Measurements from ENCODE around the gene PRMT3. TPM values are rescaled to one million over a fixed set of nuclear protein-coding genes. Genes with fewer than 3 reads are reported as not detected.

The PRMT3 gene
- polyA plus RNA-seq, 1 donor (not counting 4 experiments of a cell fraction or from before 2014, with no cell fraction given), result 29.4 TPM

DNA sequence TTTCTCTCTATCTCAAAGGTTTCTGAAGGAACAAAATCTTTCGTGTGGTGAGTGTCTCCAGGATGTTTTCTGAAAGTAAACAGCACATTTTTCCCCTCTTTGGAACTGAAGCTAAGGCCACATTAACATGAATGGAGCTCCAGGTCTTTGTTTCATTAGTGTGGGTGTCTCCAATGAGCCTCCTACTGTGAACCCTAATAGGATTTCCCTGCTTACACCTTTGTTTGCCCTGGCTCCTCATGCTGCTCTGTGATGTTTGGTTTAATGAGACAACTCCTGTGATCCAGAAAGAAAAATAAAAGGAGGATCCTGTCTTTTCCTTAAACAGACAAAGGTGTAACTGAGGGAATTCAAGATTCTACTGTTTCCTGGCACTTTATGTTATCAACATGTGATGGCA lies 135.0 kb downstream of the PRMT3 start:
- dilution Hi-C loops (cut with MboI; ENCODE audit: extremely low pct_ligation_motif_present, low sequenced_read_pairs), result loop anchor here (25.0 kb wide), 1 partner anchor 90 kb away; no protein-coding TSS in a partner anchor
- no peak overlapping the region for H3K4me3 ChIP-seq (ENCODE audit: control insufficient read depth in 2 of 3, extremely low read depth in 1 of 3, insufficient read depth in 2 of 3, low read depth in 1 of 3, low read length in 3 of 3)
- H3K27me3 ChIP-seq (ENCODE audit: control insufficient read depth, extremely low read depth, insufficient read depth, low read length), result no peaks in the 10 kb centered on the region
- H3K9ac ChIP-seq (ENCODE audit: control insufficient read depth, extremely low read depth, insufficient read depth, low read length), result no peak overlapping the region
- DNase-seq (ENCODE audit: low read depth, low spot score), result no peak
- H2AFZ ChIP-seq (ENCODE audit: control insufficient read depth, low read length), result no peak overlapping the region
- no peaks in the 10 kb centered on the region for H3K36me3 ChIP-seq (ENCODE audit: control insufficient read depth in 2 of 2, extremely low read depth in 1 of 2, insufficient read depth in 2 of 2, low read length in 2 of 2)
- no peaks in the 10 kb centered on the region for H3K4me1 ChIP-seq (ENCODE audit: control insufficient read depth, extremely low read depth, insufficient read depth, low read length)
- H3K4me2 ChIP-seq (ENCODE audit: control insufficient read depth, extremely low read depth, insufficient read depth, low read depth, low read length), result no peak overlapping the region
- no peak for FAIRE-seq
- no peaks in the 10 kb centered on the region for H3K79me2 ChIP-seq (ENCODE audit: control insufficient read depth, insufficient read depth, low read length)
- H3K9me3 ChIP-seq (ENCODE audit: control insufficient read depth, low read depth, low read length), result no peaks in the 10 kb centered on the region
- TF ChIP-seq EZH2 (IDR thresholded peaks at IDR 0.05; ENCODE audit: low read length), result no peak
- TF ChIP-seq, protein P1, sequence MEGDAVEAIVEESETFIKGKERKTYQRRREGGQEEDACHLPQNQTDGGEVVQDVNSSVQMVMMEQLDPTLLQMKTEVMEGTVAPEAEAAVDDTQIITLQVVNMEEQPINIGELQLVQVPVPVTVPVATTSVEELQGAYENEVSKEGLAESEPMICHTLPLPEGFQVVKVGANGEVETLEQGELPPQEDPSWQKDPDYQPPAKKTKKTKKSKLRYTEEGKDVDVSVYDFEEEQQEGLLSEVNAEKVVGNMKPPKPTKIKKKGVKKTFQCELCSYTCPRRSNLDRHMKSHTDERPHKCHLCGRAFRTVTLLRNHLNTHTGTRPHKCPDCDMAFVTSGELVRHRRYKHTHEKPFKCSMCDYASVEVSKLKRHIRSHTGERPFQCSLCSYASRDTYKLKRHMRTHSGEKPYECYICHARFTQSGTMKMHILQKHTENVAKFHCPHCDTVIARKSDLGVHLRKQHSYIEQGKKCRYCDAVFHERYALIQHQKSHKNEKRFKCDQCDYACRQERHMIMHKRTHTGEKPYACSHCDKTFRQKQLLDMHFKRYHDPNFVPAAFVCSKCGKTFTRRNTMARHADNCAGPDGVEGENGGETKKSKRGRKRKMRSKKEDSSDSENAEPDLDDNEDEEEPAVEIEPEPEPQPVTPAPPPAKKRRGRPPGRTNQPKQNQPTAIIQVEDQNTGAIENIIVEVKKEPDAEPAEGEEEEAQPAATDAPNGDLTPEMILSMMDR (optimal IDR thresholded peaks at IDR 0.05 in 1 of 3, IDR thresholded peaks at IDR 0.05 in 1 of 3, conservative IDR thresholded peaks at IDR 0.05 in 1 of 3; ENCODE audit: extremely low read depth in 1 of 3, insufficient read depth in 2 of 3, low read length in 3 of 3), result no peak
- no peaks in the 10 kb centered on the region for H3K9me1 ChIP-seq (ENCODE audit: control insufficient read depth, extremely low read depth, insufficient read depth, low read length)
- H4K20me1 ChIP-seq (ENCODE audit: control insufficient read depth, extremely low read depth, insufficient read depth, low read length), result no peaks in the 10 kb centered on the region
- no peak overlapping the region for H3K27ac ChIP-seq (ENCODE audit: control insufficient read depth, insufficient read depth, low read length)

DNA sequence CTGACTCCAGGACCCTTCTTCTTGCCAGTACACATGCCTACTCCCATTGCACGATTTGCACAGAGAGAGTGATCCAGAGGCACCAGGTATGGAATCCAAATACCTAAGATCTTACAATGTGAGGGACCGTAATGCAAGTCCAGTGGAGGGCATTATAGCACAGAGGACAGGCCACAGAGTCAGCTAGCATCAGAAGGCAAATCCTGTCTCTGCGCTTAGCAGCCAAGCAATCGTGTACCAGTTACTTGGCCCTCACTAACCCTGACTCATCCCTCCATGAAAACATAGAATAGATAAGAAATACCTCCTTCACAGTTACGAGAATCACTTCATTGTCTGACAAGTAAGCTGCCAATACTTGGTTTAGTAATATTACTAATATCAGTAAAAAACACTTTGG lies 142.2 kb downstream of the PRMT3 start:
- H4K20me1 ChIP-seq (ENCODE audit: control insufficient read depth, extremely low read depth, insufficient read depth, low read length), result no peaks in the 10 kb centered on the region
- no peaks in the 10 kb centered on the region for H3K79me2 ChIP-seq (ENCODE audit: control insufficient read depth, insufficient read depth, low read length)
- H3K27me3 ChIP-seq (ENCODE audit: control insufficient read depth, extremely low read depth, insufficient read depth, low read length), result no peaks in the 10 kb centered on the region
- TF ChIP-seq, protein P1 (optimal IDR thresholded peaks at IDR 0.05 in 1 of 3, IDR thresholded peaks at IDR 0.05 in 1 of 3, conservative IDR thresholded peaks at IDR 0.05 in 1 of 3; ENCODE audit: extremely low read depth in 1 of 3, insufficient read depth in 2 of 3, low read length in 3 of 3), result no peak
- TF ChIP-seq EZH2 (IDR thresholded peaks at IDR 0.05; ENCODE audit: low read length), result no peak
- no peak overlapping the region for H3K27ac ChIP-seq (ENCODE audit: control insufficient read depth, insufficient read depth, low read length)
- no peaks in the 10 kb centered on the region for H3K9me3 ChIP-seq (ENCODE audit: control insufficient read depth, low read depth, low read length)
- DNase-seq (ENCODE audit: low read depth, low spot score) (no peak), FAIRE-seq (no peak)
- no peak overlapping the region for H3K4me3 ChIP-seq (ENCODE audit: control insufficient read depth in 2 of 3, extremely low read depth in 1 of 3, insufficient read depth in 2 of 3, low read depth in 1 of 3, low read length in 3 of 3)
- no peak overlapping the region for H3K4me2 ChIP-seq (ENCODE audit: control insufficient read depth, extremely low read depth, insufficient read depth, low read depth, low read length)
- H3K9ac ChIP-seq (ENCODE audit: control insufficient read depth, extremely low read depth, insufficient read depth, low read length), result no peak overlapping the region
- no peak overlapping the region for H2AFZ ChIP-seq (ENCODE audit: control insufficient read depth, low read length)
- dilution Hi-C loops (cut with MboI; ENCODE audit: extremely low pct_ligation_motif_present, low sequenced_read_pairs), result no loop called here
- no peaks in the 10 kb centered on the region for H3K4me1 ChIP-seq (ENCODE audit: control insufficient read depth, extremely low read depth, insufficient read depth, low read length)
- no peaks in the 10 kb centered on the region for H3K9me1 ChIP-seq (ENCODE audit: control insufficient read depth, extremely low read depth, insufficient read depth, low read length)
- H3K36me3 ChIP-seq (ENCODE audit: control insufficient read depth in 2 of 2, extremely low read depth in 1 of 2, insufficient read depth in 2 of 2, low read length in 2 of 2), result no peaks in the 10 kb centered on the region
